ENCODE results near the gene PCSK6.

PCSK6 gene

DNA sequence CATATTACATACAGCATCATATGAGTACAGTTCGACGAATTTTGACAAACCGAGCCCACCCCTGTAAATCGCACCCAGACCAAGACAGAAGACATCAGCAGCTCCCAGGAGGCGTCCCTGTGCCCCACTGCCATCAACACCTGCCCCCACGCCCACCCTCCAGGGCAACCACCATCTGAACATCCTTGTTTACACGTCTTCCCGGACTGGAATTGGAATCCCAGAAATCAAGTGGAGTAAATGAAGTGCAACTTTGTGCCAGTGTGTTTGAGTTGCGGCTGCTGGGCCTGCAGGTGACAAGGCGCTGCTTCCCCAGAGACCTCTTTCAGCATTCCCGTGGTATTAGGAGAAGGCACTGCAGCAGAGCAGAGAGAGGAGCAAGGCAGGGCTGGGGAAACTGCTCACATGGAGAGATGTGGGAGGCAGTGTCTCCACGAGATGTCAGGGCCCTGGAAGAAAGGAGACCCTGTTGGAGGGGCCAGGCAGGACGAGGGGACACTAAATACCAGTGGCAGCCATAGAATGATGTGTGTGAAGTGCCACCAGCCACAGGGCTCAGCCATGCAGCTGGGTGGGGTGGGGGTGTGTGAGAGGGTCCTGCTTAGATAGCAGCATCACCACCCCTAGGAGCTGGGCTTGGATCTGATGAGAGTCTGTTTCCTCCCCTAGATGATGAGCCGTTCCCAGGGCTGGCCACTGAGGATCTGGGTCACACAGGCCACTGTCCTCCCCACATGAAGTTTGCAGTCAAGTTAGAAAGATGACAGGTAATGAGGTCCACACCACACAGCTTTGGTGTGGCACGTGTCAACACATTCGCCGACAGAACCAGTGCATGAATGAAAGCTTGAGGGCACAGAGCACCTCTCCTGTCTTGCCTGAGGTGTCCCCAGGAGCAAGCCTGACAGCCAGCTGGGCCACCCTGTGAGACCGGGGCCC is 33.4 kb upstream of the PCSK6 start:
- no peak for DNase-seq

DNA sequence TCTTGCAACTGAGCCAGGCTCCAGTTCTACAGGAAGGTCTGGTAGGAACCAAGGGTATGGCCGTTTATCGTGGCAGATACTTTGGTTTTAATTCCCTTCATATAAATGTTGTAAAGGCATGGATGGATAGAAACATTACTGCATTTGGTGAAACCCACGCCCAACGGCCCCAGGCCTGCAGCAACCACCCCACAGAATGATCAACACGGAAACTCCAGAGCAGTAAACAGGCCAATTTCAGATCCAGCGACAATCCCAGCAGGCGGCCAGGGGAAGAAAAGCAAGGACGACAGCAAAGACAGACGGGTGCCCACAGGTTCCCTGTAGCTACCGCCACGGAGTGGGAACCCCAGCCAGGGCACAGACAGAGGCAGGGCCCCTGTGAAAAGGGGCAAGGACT is 32.6 kb upstream of the PCSK6 start:
- no peak for DNase-seq

DNA sequence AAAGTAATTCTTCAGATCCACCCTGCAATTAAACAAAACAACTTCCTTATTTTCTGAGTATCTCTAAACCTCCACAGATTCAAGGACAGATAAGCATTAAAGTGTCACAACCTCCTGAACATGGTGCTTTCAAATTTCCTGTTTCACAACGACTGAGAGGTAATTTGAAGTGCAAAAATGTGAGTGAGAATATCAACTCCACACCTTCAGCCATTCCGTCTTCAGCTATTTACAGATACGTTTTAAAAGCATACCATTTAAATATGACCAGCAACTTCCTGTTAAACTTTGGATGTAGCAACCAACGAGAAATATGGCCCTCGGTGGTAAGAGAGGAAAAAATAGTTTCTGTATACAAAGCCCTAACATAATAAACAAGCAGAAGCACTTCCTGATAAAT is 32.1 kb upstream of the PCSK6 start:
- DNase-seq: no peak

DNA sequence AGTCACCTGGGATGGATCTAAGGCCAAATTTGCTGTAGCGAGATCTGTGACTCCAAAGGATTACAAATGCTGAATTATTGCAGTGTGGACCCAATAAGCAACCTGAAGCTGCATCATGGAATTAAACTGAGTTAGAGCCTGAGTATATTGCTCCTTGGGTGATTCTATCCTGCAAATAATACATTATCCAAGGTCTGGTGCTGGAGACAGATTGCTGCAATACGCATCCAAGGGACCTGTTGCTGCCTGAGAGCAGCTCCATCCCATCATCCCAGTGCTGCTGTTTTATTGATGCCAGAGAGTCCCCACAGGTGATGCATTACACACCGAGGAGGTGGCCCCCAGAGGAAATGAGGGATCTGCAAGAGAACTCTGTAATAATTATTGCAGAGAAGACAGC is 31.6 kb upstream of the PCSK6 start:
- no peak for DNase-seq

DNA sequence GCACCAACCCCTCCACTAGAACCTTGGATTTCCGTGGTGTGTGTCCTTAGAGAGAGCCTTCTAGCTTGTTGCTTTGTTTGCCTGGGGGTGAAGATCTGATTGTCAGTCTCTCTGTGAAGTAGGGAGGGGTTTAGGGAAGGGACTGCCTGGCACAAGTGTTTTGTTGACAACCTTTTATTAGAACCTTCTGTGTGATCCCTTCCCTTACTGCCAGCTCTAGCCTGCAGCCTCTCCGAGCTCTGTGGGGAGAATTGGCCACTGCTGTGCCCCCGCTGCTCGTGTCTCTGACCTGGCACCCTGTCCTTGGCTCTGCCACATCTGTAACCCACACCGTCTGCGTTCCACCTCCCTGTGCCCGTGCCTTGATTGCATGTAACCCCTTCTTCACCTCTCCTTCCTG is 30.9 kb upstream of the PCSK6 start:
- DNase-seq: no peak

DNA sequence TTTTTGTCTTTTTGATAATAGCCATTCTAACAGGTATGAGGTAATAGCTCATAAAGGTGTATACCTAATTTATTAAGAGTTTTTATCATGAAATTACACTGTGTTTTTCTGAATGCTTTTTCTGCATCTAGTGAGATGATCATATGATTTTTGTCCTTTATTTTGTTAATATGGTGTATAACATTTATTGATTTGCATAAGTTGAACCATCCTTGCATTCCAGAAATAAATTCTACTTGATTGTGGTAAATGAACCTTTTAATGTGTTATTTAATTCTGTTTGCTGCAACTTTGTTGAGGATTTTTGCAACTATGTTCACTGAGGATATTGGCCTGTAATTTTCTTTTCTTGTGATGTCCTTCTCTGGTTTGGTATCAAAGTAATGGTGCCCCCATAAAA is 28.0 kb upstream of the PCSK6 start:
- no peak for DNase-seq

DNA sequence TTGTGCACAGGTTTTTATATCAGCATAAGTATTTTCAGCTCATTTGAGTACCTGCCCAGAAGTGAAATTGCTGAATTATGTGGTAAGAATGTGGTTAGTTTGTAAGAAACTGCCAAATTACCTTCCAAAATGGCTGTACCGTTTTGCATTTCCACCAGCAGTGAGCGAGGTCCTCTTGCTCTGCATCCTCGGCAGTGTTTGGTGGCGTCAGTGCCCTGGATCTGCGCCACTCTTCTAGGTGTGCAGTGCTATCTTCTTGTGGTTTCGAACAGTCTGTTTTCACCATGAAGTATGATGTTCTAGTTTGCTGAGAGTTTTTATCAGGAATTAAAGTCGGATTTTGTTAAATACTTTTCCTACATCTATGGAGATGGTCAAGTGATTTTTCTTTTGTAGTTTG is 24.8 kb upstream of the PCSK6 start:
- no peak for DNase-seq

DNA sequence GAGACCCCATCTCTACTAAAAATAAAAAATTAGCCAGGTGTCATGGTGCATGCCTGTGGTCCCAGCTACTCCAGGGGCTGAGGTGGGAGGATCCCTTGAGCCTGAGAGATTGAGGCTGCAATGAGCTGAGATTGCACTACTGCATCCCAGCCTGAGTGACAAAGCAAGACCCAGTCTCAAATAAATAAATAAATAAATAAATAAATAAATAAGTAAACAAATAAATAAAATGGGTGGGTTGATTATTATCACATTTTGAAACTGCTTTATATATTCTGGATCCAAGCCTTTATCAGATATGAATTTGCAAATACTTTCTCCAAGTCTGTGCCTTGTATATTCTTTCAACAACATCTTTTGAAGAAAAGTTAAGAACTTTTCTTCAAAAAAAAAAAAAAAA is 22.2 kb upstream of the PCSK6 start:
- no peak for DNase-seq

DNA sequence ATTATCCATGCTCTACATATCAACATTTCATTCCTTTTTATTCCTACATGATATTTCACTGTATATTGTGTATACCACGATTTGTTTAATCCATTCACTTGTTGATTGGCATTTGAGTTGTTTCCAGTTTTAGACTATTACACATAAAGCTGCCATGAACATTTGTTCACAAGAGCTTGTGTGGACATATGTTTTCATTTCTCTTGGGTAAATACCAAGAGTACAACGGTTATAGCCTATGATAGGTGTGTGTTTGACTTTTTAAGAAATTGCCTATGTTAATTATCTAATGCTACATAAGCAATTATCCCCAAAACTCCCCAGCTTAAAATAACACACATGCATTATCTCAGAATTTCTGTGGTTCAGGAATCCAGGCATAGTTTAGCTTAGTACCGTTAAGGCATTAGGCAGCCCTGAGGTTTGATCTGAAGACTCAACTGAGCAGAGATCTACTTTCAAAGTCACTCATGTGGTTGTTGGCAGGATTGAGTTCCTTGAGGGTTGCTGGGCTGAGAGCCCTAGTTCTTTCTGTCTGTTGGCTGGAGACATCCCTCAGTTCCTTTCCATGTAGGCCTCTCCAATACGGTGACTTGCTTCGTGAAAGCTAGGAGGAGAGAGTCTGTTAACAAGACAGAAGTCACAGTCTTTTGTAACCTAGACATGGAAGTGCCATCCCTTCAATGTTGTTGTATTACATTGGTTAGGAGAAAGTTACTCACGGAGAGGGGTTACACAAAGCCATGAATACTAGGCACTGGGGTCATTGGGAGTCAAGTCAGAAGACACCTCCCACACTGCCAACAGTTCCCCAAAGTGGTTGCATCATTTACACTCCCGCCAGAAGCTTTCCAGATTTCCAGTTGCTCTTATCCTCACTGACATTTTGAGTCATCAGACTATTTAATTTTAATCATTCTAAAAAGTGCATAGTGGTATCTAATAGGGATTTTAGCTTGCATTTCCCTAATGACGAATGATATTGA is 21.0 kb upstream of the PCSK6 start:
- no peak for DNase-seq

DNA sequence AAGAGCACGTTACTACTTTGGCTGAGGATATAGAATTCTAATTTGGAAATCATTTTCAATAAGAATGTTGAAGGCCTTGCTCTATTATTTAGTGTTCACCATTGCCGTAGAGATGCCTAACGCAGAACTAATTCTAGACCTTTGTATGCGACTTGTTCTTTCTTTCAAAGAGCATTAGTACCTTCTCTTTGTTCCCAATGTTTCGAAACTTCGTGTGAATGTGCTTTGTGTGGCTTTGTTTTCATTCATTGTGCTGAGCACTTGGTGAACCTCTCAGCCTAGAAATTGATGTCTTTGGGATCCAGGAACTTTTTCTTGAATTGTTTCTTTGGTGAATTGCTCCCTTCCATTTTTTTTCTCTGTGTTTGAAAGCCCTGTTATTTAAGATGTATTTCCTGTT is 19.8 kb upstream of the PCSK6 start:
- no peak for DNase-seq

DNA sequence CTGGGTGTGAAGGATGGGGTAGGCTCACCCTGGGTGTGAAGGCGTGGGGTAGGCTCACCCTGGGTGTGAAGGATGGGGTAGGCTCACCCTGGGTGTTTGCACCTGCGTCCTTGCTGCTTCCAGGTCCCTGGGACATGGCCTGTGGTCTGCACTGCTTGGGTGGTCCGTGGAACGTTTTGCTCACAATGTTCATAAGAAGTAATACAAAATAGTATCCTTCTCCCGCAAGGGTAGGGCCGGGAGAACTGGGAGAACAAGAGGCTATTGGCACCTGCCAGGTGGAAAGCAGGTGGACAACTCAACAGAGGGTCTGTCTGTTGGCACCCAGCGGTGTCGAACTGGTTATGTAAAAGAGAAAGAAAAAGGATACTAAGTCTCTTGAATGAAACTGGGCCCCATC is 17.0 kb upstream of the PCSK6 start:
- DNase-seq: no peak

DNA sequence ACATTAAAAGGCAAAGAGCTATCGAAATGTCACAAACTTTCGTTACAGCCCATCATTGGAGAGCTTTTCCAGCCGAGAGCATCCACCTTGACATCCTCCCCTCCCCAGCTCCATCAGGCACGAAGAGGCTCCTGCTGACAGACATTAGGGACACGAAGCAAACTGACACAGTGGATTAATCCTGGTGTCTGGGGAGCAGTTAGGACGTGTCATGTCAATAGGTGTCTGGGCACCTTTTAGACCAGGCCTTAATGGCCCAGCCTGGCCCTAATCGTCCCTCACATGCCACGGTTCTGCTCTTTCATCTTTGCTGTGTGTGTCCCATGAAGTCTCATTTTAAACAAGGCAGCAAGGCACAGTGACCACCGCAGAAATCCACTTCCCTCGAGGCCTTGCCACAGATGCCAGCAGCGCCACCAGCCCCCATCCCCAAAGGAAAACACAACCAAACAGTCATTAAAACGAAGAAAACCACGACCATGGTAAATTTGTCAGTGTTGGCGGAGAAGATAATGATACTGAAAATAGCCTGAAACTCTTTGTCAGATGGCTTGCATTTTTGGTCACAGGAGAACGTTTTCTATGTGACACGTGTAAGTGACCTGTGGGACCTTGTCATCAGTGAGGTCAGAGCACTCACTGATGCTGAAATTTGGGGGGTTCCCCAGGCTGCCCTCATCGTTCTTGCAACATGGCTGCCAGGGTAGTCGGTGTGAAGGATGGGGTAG is 16.3 kb upstream of the PCSK6 start:
- no peak for DNase-seq

DNA sequence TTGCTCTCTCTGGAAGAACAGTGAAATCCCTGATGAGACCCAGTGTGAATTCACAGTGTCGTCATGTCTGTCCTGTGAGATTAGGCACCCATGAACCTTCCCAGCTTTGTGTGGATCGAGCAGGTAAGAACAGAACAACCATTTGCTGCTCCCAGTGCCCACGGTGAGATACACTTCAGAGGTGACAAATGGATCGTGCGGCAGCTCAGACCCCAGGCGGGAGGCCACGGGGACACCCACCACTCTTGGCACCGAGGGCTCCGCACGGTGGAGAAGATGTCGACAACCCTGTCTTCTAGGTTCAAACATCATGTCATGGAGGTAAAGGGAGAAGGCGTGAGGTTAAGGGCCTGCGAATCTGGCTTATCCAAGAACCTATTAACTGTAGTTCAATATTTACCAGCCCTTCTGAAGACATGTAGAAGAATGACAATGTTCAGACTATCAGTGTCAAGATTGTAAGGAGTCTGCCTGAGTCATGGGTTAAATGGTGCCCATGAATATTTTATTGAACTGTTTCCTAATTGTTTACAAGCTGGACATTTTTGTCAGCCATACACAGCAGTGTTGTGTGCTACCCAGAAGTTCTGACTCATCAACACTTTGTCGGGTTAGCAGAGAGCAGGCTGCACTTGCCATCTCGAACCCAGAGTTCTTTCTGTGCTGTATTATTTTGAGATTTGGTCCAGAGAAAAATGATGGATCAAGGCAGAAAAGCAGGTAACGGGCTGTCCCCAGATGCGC is 15.5 kb upstream of the PCSK6 start:
- no peak for DNase-seq

DNA sequence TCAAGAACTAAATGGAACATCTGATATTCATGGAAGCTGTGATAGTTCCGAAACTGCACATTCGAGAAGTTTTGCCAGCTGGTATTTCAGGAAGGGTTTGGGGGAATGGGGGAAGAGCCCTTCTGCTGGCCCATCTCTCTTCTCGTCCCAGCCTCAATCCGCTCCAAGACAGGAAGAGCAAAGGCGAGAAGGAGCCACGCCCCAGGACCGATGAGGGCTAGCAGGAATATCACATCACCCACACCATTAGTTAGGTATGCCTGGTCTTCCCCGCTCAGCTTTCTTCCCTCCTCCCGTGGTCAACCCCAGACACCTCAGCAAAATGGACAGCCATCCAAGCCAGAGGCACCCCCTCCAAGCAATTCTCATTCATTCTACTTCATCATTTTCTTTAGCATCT is 14.9 kb upstream of the PCSK6 start:
- no peak for DNase-seq

DNA sequence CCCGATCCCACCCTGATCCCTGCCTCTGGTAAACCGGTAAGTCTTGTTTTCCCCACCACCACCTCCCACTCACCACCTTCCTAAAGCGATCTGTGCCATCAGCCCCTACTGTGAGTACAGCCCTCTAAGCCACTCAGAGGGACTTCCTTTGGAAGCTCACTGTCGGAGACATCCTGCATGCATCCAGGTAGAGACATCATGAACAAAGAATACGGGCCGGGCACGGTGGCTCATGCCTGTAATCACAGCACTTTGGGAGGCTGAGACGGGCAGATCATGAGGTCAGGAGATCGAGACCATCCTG is 13.7 kb upstream of the PCSK6 start:
- DNase-seq: no peak

DNA sequence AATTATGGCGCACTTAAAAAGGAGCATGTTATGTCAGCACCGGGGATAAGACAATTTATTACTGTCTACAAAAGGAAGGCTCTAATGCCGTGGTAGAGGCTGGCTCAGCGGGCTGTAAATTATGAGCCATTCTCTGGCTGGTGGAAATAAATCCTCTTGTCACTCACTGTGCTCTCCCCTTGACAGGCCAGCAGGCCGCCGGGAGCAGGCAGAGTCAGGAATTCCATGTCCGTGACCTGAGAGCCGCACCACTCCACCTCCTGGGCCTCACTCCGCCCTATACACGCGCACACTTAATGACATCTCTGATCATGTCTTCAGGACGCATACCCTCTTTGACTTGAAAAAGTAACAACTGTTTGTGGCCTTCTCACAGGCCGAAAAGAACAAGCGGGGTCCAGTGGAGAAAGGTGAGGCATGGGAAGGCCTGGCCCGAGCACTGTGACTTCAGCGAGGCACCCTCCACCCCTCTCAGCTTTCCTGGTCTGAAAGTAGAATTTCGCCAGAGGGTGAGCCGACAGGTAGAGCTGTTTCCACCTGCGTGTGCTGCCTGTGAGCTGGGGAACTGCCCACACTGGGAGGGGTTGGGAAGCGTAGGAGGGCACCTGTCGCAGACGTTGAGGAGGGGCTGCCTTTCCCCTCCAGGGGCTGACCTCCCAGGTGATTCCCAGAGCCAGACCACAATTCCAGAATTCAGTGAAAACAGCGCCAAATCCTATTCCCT is 13.2 kb upstream of the PCSK6 start:
- no peak for DNase-seq

DNA sequence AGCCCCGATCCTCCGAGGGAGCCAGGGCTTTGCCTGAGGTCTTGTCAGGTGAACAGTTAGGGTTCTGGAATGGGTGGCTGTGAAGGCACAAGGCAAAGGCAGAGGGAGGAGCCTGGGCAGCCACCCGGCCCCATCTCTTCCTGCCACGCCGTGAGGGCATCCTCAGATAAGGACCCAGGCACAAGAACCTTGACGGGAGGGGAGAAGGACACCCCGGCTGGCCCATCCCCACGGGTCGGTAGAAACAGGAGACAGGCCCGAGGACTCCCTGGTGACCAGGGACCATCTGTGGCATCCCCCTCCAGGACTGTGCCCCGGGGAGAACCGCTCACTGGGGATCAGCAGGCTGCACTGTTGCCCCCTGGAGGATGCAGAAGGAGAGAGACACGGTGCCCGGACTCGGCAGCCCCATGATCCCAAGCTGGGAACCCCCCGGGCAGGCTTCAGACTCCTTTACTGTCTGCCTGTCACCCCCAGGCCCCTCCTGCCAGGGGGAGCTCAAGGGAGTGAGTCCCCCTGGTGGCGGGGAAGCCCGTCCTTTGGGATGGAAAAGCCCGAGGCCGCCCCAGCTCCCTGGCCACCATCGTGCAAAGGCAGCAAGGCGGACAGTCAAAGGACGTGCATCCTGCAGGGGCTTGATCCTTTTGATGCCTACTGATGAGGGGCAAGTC is 12.3 kb upstream of the PCSK6 start:
- DNase-seq: peak; percentile 50

DNA sequence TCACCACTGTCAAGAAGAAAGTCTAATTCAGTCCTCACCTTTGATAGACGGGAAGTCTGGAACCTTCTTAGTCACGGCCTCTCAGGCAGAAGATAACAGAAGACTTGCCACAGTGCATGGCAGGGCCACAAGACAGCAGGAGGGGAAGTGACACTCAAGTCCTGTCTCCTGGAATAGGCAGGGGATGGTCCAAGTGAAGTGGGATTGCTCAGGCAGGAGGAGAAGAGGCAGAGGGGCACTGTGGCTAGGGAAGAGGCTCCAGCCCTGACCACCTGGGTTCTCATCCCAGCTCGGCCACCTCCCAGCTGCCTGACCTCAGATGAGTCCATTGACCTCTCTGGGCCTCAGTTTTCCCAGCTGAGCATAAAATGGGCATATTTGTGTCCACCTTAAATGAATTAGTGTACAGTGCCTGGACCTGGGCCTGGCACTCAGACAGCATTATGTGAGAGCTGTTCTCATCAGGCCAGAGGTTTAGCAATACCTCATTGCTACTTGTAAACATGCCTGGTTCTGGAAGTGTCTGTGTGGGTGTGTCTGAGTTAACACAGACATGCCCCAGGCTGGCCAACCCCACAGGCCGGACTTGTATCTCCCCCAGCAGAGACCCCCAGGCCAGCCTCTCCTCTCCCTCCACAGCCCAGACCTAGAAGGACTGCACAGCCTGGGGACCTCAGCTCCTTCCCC is 11.5 kb upstream of the PCSK6 start:
- no peak for DNase-seq

DNA sequence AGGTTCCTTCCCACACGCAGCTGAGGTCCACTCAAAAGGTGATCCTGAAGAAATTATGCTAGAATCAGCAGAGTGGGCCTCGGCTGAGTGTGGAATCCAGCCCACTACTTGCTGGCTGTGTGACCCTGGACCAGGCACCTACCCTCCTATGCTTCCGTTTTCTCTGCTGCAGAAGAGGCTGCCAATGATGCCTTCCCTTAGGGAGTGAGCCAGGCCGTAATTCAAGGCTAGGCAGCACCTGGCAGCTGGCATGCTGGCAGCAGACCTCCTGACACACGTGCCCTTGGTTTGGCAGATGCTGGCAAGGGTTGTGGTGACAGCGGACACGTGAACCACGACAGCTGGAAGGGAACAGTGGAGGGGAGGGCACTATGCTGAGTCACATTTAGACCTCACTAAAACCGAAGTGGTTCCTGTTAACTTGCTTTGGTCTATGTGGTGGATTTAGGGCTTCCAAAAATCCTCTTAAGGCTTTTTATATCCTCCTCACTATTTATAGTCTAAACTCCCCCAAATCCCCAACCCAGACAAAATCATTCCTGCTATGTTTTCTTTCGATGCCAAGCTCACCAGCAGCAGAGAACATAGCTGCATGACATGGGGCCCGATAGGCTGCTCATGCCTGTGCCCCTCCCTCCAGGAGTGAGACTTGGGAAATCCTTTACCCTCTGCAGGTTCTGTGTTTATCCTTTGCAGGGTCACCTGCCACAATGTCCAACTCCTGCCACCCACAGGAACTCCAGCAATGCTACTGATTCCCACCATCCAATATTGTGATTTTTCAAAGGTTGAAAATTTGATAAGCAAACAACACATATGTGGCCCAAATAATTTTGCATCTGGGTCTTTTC is 10.6 kb upstream of the PCSK6 start:
- DNase-seq: no peak
